Kidney (tissue), 14 donors: ENCODE results near the gene HDAC10. TPM values are rescaled to one million over a fixed set of nuclear protein-coding genes. Genes with fewer than 3 reads are reported as not detected.

Experiments used
- DNase-seq, 5 donors: peaks; one replicate each; pipeline ENCODE4 v3.0.0-alpha.2; 2013 to 2020
- FAIRE-seq: peaks from 2 replicates; lab custom pipeline; 2012; peaks lifted over from hg19 to GRCh38; lab: Jason Lieb, UNC
- H3K27ac ChIP-seq, 2 donors: one replicate each; pipeline ENCODE4 v1.7.0; 2013; ENCODE audit warnings: low read depth in 2 of 2, low read length in 2 of 2, inconsistent platforms in 1 of 2
- H3K27me3 ChIP-seq: one replicate; pipeline ENCODE4 v1.7.1; 2013; ENCODE audit warnings: low read length, inconsistent platforms; ENCODE audit not compliant: control insufficient read depth, insufficient read depth
- H3K36me3 ChIP-seq, 3 donors: one replicate each; pipeline versions ENCODE4 v1.7.0 to v1.7.1; 2013; ENCODE audit warnings: low read length in 3 of 3, control low read depth in 1 of 3, inconsistent platforms in 1 of 3; ENCODE audit not compliant: insufficient read depth in 3 of 3, control insufficient read depth in 2 of 3
- H3K4me1 ChIP-seq, 3 donors: one replicate each; pipeline versions ENCODE4 v1.7.0 to v1.7.1; 2013; ENCODE audit warnings: low read length in 3 of 3, inconsistent platforms in 1 of 3, low read depth in 1 of 3; ENCODE audit not compliant: control insufficient read depth in 2 of 3, insufficient read depth in 2 of 3
- H3K4me3 ChIP-seq, 3 donors: one replicate each; pipeline versions ENCODE4 v1.7.0 to v1.8.1; 2013; ENCODE audit warnings: low read length in 3 of 3, control low read depth in 1 of 3, inconsistent platforms in 1 of 3
- H3K9ac ChIP-seq, 3 donors: one replicate each; pipeline versions ENCODE4 v1.7.0 to v1.7.1; 2013; ENCODE audit warnings: low read length in 3 of 3, control low read depth in 1 of 3, inconsistent platforms in 1 of 3
- H3K9me3 ChIP-seq, 3 donors: one replicate each; pipeline versions ENCODE4 v1.7.0 to v1.7.1; 2013; ENCODE audit warnings: low read length in 3 of 3, control low read depth in 1 of 3, inconsistent platforms in 1 of 3; ENCODE audit not compliant: control insufficient read depth in 2 of 3, insufficient read depth in 1 of 3
- intact Hi-C: fragments of 100-400 bp; cut with DNase I; formaldehyde crosslinking; loops from one replicate; pipeline ENCODE4 v1.11.1; 2022
- polyA plus RNA-seq: library from polyadenylated mRNA; stranded (reverse); fragments of 350-450 nt; fragmentation: Illumina TruSeq; extraction: RNeasy Lipid Tissue Mini Kit (QIAGEN cat#74804); gene quantifications from one replicate; pipeline ENCODE4 v1.2.3, GENCODE V29; 2014; ENCODE audit warnings: low read depth, low replicate concordance; ENCODE audit not compliant: insufficient read depth
- total RNA-seq: library from RNA; stranded (reverse); fragmentation: NEBNext Ultra II Directional; extraction: Animal tissue kit (Norgen Biotek cat#: 25700); gene quantifications from one replicate; pipeline ENCODE4 v1.2.1, GENCODE V29; 2021
- TF ChIP-seq, protein P1 (sequence below): IDR thresholded peaks from 3 replicates; pipeline ENCODE4 v1.5.1; 2012; ENCODE audit warnings: mild to moderate bottlenecking, moderate library complexity, borderline replicate concordance; ENCODE audit not compliant: insufficient read depth; ENCODE audit errors: extremely low read depth
- donor health status: control.
- donor health status: control.
- donor health status: control.
- donor health status: control.
- donor health status: control.
- donor health status: DM: yes; HTN: yes; CAD: no.
- donor health status: Normal renal cell carcinoma (clear cell type).

Gene HDAC10
- total and polyA plus RNA-seq, 2 donors from 2014 or later: 20.4 to 43.8 TPM

DNA sequence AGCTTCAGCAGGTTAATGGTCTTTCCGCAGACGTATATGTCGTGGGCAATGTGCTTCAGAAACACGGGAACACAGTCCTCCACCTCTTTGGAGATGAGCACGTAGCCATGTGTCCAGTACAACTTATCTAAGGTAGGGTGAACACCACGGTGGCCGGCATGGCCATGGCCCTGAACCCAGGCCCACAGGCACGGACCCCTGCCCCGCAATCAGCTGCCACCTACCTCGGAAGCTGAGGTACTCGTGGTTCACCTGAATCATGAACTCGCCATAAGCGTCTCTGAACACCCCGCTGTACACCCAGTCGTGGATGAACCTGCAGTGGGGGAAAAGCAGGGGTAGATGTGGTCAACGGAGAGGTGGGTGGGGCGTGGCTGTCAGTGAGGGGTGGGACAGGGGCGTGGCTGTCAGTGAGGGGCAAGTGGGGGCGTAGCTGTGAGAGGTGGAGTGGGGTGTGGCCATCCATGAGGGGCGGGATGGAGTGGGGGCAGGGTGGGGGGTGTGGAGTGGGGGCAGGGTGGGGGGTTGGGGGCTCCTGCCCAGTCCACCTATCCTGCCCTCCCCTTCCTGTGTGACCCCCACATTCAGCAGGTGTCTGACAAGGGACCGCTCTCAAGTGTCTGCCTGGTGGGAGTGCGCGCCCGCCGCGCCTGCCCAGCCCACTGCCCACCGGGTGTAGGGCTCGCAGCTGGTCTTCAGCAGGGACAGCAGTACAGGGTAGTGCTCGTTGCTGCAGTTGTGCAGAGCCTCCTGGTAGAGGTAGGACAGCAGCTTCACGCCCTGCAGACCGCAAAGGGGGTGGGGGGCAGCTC, 24.8 kb downstream of the HDAC10 start:
- DNase-seq: no peak
- H3K4me3 ChIP-seq: no peak overlapping the region

DNA sequence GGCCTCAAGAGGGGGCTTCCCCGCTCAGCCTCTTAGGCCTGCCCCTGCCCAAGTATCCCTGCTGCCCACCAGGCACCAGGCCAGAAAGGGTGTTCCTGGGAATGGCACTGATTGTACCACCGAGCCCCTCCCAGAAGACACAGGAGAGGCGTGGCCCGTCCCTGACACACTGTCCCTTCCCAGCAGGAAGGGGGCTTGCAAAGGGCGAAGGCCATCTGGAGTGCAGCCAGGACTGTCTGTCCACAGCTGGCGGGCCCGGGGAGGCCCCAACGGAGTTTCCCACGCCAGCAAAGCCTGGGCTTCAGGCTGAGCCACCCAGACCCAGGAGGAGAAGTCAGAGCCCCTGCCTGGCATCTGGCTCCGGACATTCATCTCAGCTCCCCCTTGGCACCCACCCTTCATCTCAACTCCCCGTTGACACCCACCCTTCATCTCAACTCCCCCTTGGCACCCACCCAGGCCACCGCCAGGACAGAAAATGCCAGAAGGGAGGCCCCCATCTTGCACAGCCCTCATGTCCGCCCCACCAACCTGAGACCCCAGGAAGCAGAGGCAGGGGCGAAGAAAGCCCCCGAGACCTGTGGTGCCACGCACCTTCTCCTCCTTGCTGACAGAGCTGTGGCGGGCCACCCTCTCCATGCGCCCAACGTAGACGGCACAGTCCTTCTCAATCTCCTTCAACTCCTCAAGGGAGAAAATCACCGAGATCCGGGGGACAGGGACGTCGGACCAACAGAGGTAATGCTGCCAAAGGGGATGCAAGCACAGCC, 25.7 kb downstream of the HDAC10 start:
- peaks cover 2 to 36% (median 28%) of the 10 kb centered on the region in 3 donors for H3K36me3 ChIP-seq
- no peaks in the 10 kb centered on the region for H3K27me3 ChIP-seq
- H3K9me3 ChIP-seq: no peaks in the 10 kb centered on the region
- no peak for DNase-seq
- intact Hi-C loops: no loop called here
- no peak for FAIRE-seq
- no peak overlapping the region for H3K27ac ChIP-seq
- H3K4me1 ChIP-seq: no peaks in the 10 kb centered on the region
- H3K4me3 ChIP-seq: no peak overlapping the region
- TF ChIP-seq, protein P1, sequence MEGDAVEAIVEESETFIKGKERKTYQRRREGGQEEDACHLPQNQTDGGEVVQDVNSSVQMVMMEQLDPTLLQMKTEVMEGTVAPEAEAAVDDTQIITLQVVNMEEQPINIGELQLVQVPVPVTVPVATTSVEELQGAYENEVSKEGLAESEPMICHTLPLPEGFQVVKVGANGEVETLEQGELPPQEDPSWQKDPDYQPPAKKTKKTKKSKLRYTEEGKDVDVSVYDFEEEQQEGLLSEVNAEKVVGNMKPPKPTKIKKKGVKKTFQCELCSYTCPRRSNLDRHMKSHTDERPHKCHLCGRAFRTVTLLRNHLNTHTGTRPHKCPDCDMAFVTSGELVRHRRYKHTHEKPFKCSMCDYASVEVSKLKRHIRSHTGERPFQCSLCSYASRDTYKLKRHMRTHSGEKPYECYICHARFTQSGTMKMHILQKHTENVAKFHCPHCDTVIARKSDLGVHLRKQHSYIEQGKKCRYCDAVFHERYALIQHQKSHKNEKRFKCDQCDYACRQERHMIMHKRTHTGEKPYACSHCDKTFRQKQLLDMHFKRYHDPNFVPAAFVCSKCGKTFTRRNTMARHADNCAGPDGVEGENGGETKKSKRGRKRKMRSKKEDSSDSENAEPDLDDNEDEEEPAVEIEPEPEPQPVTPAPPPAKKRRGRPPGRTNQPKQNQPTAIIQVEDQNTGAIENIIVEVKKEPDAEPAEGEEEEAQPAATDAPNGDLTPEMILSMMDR: no peak
- H3K9ac ChIP-seq: no peak overlapping the region

More for the DNA sequence above, 24.8 kb downstream of the HDAC10 start:
- TF ChIP-seq, protein P1: no peak
- Histone ChIP-seq H3K36me3 (peaks cover 0 to 30% (median 22%) of the 10 kb centered on the region in 3 donors), H3K4me1 (no peaks in the 10 kb centered on the region), H3K27me3 (no peaks in the 10 kb centered on the region), H3K9me3 (no peaks in the 10 kb centered on the region), H3K27ac (no peak overlapping the region), H3K9ac (no peak overlapping the region)
- no peak for FAIRE-seq
- intact Hi-C loops: no loop called here

DNA sequence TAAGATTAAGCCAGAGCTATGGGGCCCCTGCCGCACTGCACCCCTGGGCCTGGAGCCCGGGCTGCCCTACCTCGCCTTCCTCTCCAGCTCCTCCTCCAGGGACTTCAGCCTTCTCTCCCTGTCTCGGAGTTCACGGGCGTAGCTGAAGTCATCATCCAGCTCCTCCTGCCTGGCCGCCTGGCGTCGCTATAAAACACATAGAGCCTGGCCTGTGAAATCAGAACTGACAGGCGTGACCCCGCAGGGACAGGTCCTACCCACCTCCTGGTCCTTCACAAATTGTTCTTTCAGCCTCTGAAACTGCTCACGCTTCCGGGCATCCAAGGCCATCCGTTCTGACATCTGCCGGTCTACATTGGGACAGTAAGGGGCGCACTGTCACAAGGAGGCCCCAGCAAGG, 27.0 kb downstream of the HDAC10 start:
- intact Hi-C loops: no loop called here

More for the DNA sequence above, 27.0 kb downstream of the HDAC10 start:
- Histone ChIP-seq H3K9ac (no peak overlapping the region), H3K27ac (no peak overlapping the region), H3K9me3 (no peaks in the 10 kb centered on the region), H3K27me3 (no peaks in the 10 kb centered on the region), H3K4me3 (no peak overlapping the region), H3K36me3 (peaks cover 2 to 36% (median 27%) of the 10 kb centered on the region in 3 donors), H3K4me1 (peaks cover 0 to 2% (median 0%) of the 10 kb centered on the region in 3 donors)
- FAIRE-seq (no peak), DNase-seq (no peak)
- TF ChIP-seq, protein P1: no peak
